ENCODE measurements around the gene GRK2. TPM values are rescaled to one million over a fixed set of nuclear protein-coding genes. Genes with fewer than 3 reads are reported as not detected.

GRK2 gene
- total and polyA plus RNA-seq, 2 of the 13 experiments (the other 11 are each of a cell fraction or from before 2014, with no cell fraction given), result 31.3 to 42.4 TPM

- no peak; the same call in 1 of the 2 replicates for TF ChIP-seq PBX3 (CRISPR knock-in tag; IDR thresholded peaks at IDR 0.05; ENCODE audit: borderline replicate concordance)
- TF ChIP-seq ZNF549 (CRISPR knock-in tag; IDR thresholded peaks at IDR 0.05), result no peak
- TF ChIP-seq HMGXB4 (CRISPR knock-in tag; IDR thresholded peaks at IDR 0.05; ENCODE audit: borderline replicate concordance in 1 of 2, low read depth in 1 of 2), result peak; percentile 94 to 98
- TF ChIP-seq KLF11 (CRISPR knock-in tag; IDR thresholded peaks at IDR 0.05), result no peak
- TF ChIP-seq FUBP1 (CRISPR knock-in tag; IDR thresholded peaks at IDR 0.05; ENCODE audit: borderline replicate concordance), result no peak
- TF ChIP-seq SIN3A (IDR thresholded peaks at IDR 0.05; ENCODE audit: borderline replicate concordance, low read depth, low read length), result no peak
- no peak for TF ChIP-seq TOE1 (CRISPR knock-in tag; IDR thresholded peaks at IDR 0.05)
- peak; percentile 40 for TF ChIP-seq ZBTB14 (CRISPR knock-in tag; IDR thresholded peaks at IDR 0.05)
- TF ChIP-seq USF2 (IDR thresholded peaks at IDR 0.05; ENCODE audit: low read depth, low read length), result no peak
- TF ChIP-seq USF2 (CRISPR knock-in tag; IDR thresholded peaks at IDR 0.05; ENCODE audit: borderline replicate concordance), result peak; percentile 46; the same call in 1 of the 2 replicates
- no peak for TF ChIP-seq NR1H2 (CRISPR knock-in tag; IDR thresholded peaks at IDR 0.05; ENCODE audit: borderline replicate concordance, low read depth)
- TF ChIP-seq RXRB (CRISPR knock-in tag; IDR thresholded peaks at IDR 0.05; ENCODE audit: borderline replicate concordance), result peak; percentile 18; the same call in 1 of the 2 replicates
- TF ChIP-seq ATM (IDR thresholded peaks at IDR 0.05; ENCODE audit: borderline replicate concordance), result no peak
- TF ChIP-seq ATF5 (CRISPR knock-in tag; IDR thresholded peaks at IDR 0.05; ENCODE audit: low read depth), result no peak
- no peak for TF ChIP-seq ZNF326 (CRISPR knock-in tag; IDR thresholded peaks at IDR 0.05; ENCODE audit: borderline replicate concordance)
- no peak for TF ChIP-seq RBAK (CRISPR knock-in tag; IDR thresholded peaks at IDR 0.05)
- peak; percentile 65; the same call in 1 of the 2 replicates for TF ChIP-seq ZNF784 (CRISPR knock-in tag; IDR thresholded peaks at IDR 0.05; ENCODE audit: borderline replicate concordance)
- no peak for TF ChIP-seq TGIF2 (CRISPR knock-in tag; IDR thresholded peaks at IDR 0.05)
- no peak; the same call in 1 of the 2 replicates for TF ChIP-seq SMAD3 (CRISPR knock-in tag; IDR thresholded peaks at IDR 0.05)
These were observed 51.1 kb downstream of the GRK2 start (continued) for GRCh38 chr11:67317205-67317887.

Measured in HepG2 (cell line).